ENCODE data around the gene RHOC. TPM values are rescaled to one million over a fixed set of nuclear protein-coding genes. Genes with fewer than 3 reads are reported as not detected.

Gene RHOC
- total RNA-seq, 1 experiment from 2014 or later = 68.9 TPM

DNA sequence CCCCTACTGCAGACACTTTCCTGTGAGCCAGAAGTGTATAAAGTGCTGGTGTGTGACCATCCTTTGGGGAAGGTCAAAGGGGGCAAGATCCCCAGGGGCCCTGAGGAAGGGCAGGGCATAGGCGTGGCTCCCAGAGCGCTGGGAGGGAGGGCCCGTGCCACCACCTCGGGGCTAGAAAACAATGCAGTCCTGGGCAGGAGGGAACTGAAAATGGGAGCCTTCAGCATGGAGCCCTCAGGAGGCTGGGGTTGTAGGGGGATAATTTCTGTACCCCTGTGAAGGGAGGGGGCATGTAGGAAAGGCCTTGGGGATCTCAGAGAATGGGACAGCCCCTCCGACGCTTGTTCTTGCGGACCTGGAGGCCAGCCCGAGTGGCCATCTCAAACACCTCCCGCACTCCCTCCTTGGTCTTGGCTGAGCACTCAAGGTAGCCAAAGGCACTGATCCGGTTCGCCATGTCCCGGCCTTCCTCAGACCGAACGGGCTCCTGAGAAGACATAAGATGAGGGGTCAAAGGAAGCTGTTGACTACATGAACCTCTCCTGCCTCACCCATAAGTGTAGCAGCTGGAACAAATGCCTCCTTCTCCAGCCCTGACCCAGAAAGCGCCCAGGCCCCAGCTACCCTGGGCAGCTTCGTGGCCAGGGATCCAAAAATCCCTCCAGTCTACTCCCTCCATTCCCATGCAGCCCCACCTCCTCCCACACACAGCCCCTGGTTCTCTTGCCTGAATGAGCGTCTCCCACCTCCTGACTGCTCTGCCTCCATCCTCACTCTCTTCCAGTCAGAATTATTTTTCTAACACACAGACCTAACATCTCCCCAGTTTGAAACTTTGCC lies 5.5 kb downstream of the RHOC start:
- POLR2A ChIA-PET = interaction anchor here (1.4 kb wide), 1 partner anchor 27 kb away, joined by 7 read pairs; the partner anchor contains the start of gene MOV10
- H3K27ac Mint-ChIP-seq = 0 out of 2 replicates have a peak overlapping the region, but pooled peaks have one; percentile 3
- ATAC-seq = no peak
- H3K9me3 Mint-ChIP-seq = no peaks in the 10 kb centered on the region
- H3K4me3 Mint-ChIP-seq = peak overlapping the region; percentile 17; the same call in 1 of the 2 replicates
- TF ChIP-seq TEAD4 (CRISPR knock-in tag; IDR thresholded peaks at IDR 0.05) = no peak
- TF ChIP-seq, protein P1, sequence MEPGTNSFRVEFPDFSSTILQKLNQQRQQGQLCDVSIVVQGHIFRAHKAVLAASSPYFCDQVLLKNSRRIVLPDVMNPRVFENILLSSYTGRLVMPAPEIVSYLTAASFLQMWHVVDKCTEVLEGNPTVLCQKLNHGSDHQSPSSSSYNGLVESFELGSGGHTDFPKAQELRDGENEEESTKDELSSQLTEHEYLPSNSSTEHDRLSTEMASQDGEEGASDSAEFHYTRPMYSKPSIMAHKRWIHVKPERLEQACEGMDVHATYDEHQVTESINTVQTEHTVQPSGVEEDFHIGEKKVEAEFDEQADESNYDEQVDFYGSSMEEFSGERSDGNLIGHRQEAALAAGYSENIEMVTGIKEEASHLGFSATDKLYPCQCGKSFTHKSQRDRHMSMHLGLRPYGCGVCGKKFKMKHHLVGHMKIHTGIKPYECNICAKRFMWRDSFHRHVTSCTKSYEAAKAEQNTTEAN (CRISPR knock-in tag; IDR thresholded peaks at IDR 0.05) = no peak
- H3K4me1 Mint-ChIP-seq = peaks cover 85% of the 10 kb centered on the region
- H3K36me3 Mint-ChIP-seq = peaks cover 45% of the 10 kb centered on the region
- H3K27me3 Mint-ChIP-seq (ENCODE audit: low read depth) = peaks cover 31% of the 10 kb centered on the region
- CTCF ChIA-PET = interaction anchor here (1.5 to 1.8 kb wide), 2 partner anchors 29 to 311 kb away, joined by 3 to 13 read pairs; no protein-coding TSS in a partner anchor
- no peak for DNase-seq (ENCODE audit: low spot score)

DNA sequence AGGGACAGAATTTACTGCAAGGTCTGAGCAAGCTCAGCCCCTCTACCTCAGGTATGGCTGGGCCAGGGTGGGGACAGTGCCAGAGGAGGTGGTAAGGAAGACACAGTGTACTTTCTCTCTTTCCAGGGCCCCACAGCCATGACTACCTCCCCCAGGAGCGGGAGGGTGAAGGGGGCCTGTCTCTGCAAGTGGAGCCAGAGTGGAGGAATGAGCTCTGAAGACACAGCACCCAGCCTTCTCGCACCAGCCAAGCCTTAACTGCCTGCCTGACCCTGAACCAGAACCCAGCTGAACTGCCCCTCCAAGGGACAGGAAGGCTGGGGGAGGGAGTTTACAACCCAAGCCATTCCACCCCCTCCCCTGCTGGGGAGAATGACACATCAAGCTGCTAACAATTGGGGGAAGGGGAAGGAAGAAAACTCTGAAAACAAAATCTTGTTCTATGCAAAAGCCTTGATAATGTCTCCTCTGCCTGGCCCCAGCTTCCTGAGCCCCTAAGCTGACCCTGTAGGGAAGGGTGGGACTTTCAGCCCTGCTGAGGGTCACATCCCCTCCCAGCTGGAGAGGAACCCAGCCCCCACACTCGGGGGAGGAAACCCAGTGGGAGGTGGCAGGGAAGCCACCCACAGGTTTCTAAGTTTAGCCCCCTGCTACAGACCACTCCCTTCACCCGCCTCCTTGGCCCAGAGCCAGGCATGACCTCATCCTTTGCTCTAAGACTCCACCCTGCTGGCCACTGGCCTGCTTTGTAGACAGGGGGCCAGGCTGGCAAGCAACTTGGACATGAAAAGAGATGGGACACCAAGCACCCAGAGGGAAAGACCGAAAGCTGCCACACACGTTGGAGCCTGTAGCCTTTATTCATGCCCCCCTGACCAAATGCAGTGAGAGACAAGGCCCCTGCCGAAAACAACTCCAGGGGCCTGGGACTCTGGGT lies 6.4 kb downstream of the RHOC start:
- Mint-ChIP-seq H3K36me3 (peaks cover 48% of the 10 kb centered on the region), H3K4me1 (peaks cover 79% of the 10 kb centered on the region), H3K9me3 (no peaks in the 10 kb centered on the region), H3K27me3 (ENCODE audit: low read depth) (peaks cover 31% of the 10 kb centered on the region), H3K27ac (no peak overlapping the region), H3K4me3 (peak overlapping the region; percentile 14; the same call in 1 of the 2 replicates)
- ATAC-seq = peak; percentile 45
- ChIA-PET POLR2A (interaction anchor here (1.3 to 1.9 kb wide), 2 partner anchors 26 to 29 kb away, joined by 4 to 5 read pairs; partner anchors contain the start of gene MOV10), CTCF (interaction anchor here (1.8 to 2.7 kb wide), 2 partner anchors 26 to 310 kb away, joined by 13 to 16 read pairs; partner anchors contain the start of gene MOV10)
- DNase-seq (ENCODE audit: low spot score) = peak; percentile 77
- TF ChIP-seq, protein P2, sequence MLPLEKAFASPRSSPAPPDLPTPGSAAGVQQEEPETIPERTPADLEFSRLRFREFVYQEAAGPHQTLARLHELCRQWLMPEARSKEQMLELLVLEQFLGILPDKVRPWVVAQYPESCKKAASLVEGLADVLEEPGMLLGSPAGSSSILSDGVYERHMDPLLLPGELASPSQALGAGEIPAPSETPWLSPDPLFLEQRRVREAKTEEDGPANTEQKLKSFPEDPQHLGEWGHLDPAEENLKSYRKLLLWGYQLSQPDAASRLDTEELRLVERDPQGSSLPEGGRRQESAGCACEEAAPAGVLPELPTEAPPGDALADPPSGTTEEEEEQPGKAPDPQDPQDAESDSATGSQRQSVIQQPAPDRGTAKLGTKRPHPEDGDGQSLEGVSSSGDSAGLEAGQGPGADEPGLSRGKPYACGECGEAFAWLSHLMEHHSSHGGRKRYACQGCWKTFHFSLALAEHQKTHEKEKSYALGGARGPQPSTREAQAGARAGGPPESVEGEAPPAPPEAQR (CRISPR knock-in tag; IDR thresholded peaks at IDR 0.05) = no peak
- TF ChIP-seq, protein P3, sequence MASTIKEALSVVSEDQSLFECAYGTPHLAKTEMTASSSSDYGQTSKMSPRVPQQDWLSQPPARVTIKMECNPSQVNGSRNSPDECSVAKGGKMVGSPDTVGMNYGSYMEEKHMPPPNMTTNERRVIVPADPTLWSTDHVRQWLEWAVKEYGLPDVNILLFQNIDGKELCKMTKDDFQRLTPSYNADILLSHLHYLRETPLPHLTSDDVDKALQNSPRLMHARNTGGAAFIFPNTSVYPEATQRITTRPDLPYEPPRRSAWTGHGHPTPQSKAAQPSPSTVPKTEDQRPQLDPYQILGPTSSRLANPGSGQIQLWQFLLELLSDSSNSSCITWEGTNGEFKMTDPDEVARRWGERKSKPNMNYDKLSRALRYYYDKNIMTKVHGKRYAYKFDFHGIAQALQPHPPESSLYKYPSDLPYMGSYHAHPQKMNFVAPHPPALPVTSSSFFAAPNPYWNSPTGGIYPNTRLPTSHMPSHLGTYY (CRISPR knock-in tag; IDR thresholded peaks at IDR 0.05) = no peak
- 0 out of 2 replicates have a peak, but pooled peaks have one; percentile 40 for TF ChIP-seq CREM (CRISPR knock-in tag; IDR thresholded peaks at IDR 0.05)
- no peak for TF ChIP-seq ATF1 (CRISPR knock-in tag; IDR thresholded peaks at IDR 0.05)
- TF ChIP-seq, protein P4, sequence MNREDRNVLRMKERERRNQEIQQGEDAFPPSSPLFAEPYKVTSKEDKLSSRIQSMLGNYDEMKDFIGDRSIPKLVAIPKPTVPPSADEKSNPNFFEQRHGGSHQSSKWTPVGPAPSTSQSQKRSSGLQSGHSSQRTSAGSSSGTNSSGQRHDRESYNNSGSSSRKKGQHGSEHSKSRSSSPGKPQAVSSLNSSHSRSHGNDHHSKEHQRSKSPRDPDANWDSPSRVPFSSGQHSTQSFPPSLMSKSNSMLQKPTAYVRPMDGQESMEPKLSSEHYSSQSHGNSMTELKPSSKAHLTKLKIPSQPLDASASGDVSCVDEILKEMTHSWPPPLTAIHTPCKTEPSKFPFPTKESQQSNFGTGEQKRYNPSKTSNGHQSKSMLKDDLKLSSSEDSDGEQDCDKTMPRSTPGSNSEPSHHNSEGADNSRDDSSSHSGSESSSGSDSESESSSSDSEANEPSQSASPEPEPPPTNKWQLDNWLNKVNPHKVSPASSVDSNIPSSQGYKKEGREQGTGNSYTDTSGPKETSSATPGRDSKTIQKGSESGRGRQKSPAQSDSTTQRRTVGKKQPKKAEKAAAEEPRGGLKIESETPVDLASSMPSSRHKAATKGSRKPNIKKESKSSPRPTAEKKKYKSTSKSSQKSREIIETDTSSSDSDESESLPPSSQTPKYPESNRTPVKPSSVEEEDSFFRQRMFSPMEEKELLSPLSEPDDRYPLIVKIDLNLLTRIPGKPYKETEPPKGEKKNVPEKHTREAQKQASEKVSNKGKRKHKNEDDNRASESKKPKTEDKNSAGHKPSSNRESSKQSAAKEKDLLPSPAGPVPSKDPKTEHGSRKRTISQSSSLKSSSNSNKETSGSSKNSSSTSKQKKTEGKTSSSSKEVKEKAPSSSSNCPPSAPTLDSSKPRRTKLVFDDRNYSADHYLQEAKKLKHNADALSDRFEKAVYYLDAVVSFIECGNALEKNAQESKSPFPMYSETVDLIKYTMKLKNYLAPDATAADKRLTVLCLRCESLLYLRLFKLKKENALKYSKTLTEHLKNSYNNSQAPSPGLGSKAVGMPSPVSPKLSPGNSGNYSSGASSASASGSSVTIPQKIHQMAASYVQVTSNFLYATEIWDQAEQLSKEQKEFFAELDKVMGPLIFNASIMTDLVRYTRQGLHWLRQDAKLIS (CRISPR knock-in tag; IDR thresholded peaks at IDR 0.05; ENCODE audit: borderline replicate concordance) = no peak
- TF ChIP-seq JUN (CRISPR knock-in tag; IDR thresholded peaks at IDR 0.05) = peak; percentile 46; the same call in 1 of the 2 replicates
- TF ChIP-seq SP1 (CRISPR knock-in tag; conservative IDR thresholded peaks at IDR 0.05) = peak; percentile 46; the same call in 1 of the 2 replicates
- TF ChIP-seq CREB1 (CRISPR knock-in tag; IDR thresholded peaks at IDR 0.05) = 0 out of 2 replicates have a peak, but pooled peaks have one; percentile 12
- no peak for TF ChIP-seq ZNF396 (CRISPR knock-in tag; IDR thresholded peaks at IDR 0.05; ENCODE audit: borderline replicate concordance)
- TF ChIP-seq NFE2L1 (CRISPR knock-in tag; IDR thresholded peaks at IDR 0.05) = no peak
- TF ChIP-seq SMAD4 (CRISPR knock-in tag; IDR thresholded peaks at IDR 0.05) = 0 out of 2 replicates have a peak, but pooled peaks have one; percentile 10
- TF ChIP-seq MYBL2 (CRISPR knock-in tag; IDR thresholded peaks at IDR 0.05) = no peak
- TF ChIP-seq ZBTB21 (CRISPR knock-in tag; IDR thresholded peaks at IDR 0.05; ENCODE audit: borderline replicate concordance) = no peak
- TF ChIP-seq, protein P5, sequence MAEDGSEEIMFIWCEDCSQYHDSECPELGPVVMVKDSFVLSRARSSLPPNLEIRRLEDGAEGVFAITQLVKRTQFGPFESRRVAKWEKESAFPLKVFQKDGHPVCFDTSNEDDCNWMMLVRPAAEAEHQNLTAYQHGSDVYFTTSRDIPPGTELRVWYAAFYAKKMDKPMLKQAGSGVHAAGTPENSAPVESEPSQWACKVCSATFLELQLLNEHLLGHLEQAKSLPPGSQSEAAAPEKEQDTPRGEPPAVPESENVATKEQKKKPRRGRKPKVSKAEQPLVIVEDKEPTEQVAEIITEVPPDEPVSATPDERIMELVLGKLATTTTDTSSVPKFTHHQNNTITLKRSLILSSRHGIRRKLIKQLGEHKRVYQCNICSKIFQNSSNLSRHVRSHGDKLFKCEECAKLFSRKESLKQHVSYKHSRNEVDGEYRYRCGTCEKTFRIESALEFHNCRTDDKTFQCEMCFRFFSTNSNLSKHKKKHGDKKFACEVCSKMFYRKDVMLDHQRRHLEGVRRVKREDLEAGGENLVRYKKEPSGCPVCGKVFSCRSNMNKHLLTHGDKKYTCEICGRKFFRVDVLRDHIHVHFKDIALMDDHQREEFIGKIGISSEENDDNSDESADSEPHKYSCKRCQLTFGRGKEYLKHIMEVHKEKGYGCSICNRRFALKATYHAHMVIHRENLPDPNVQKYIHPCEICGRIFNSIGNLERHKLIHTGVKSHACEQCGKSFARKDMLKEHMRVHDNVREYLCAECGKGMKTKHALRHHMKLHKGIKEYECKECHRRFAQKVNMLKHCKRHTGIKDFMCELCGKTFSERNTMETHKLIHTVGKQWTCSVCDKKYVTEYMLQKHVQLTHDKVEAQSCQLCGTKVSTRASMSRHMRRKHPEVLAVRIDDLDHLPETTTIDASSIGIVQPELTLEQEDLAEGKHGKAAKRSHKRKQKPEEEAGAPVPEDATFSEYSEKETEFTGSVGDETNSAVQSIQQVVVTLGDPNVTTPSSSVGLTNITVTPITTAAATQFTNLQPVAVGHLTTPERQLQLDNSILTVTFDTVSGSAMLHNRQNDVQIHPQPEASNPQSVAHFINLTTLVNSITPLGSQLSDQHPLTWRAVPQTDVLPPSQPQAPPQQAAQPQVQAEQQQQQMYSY (CRISPR knock-in tag; IDR thresholded peaks at IDR 0.05) = no peak
- TF ChIP-seq, protein P6, sequence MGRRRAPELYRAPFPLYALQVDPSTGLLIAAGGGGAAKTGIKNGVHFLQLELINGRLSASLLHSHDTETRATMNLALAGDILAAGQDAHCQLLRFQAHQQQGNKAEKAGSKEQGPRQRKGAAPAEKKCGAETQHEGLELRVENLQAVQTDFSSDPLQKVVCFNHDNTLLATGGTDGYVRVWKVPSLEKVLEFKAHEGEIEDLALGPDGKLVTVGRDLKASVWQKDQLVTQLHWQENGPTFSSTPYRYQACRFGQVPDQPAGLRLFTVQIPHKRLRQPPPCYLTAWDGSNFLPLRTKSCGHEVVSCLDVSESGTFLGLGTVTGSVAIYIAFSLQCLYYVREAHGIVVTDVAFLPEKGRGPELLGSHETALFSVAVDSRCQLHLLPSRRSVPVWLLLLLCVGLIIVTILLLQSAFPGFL (CRISPR knock-in tag; IDR thresholded peaks at IDR 0.05; ENCODE audit: borderline replicate concordance) = no peak
- no peak for TF ChIP-seq GABPB1 (CRISPR knock-in tag; IDR thresholded peaks at IDR 0.05)
